ENCODE measurements around the gene HOXC13.

Gene HOXC13

GRCh38 chr12:53939141-53940108 is 794 bp downstream of the HOXC13 start:
- no peak for DNase-seq (ENCODE audit: low read depth)

GRCh38 chr12:53940443-53941014 is 1.9 kb downstream of the HOXC13 start:
- no peak for DNase-seq (ENCODE audit: low read depth)

DNA sequence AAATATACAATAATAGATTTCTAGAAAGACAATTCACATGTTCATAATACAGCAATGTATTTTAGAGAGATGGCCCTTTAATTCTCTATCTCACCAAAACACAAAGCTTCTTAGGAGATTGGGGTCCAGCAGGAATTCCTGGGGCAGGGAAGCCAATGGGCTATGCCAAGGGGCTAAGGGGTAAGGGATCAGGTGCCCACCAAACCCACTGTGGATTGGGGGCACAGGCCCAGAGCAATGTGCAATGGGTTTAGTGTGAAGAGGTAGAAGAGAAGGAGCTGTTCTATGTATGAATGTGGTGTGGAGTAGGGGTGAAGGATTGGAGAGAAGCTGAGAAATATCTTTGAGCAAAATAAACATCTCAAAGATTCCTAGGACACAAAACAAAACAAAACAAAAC is 2.6 kb downstream of the HOXC13 start:
- no peak for DNase-seq (ENCODE audit: low read depth)

DNA sequence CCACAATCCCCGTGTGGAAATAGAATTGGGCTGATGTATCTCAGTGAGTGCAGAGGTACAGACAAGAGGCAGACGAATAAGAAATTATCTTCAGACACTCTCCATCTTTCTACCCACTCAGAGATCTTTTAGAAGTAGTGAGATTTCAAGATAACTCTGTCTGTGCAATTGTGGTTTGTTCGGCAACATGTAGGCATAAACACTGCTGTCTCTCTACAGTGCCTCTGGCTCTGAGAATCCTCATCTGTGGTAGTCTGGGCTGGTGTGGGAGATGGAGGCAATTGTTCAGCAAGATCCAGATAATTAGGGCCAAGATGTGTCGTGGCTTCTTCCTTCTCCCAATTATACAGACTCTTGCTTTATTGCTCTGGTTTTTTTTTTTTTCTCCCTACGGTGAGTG is 3.1 kb downstream of the HOXC13 start:
- no peak for DNase-seq (ENCODE audit: low read depth)

DNA sequence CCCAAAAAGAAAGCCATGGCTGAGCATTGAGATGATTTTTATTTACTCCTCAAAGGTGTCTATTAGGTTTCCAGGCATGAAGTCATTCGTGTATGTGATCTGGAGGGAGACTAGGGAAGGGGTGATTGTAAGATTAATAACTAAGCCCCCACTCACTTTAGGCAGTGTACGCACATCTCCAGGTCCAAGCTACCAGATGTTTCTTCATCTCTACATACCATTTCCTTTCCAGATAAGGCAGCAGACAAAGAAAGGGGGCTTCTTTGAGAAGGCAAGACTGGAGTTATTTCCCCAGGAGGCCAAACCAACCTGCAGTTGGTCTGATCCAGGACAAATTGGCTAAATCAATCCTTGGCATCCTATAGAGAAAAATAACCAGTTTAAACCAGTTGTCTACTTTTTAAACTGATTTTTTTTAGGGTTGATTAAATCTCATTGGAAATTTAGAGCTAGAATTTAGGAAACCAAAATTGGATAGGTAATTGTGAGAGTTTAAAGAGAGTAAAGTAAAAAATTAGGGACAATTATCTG is 3.9 kb downstream of the HOXC13 start:
- DNase-seq (ENCODE audit: low read depth) = no peak

DNA sequence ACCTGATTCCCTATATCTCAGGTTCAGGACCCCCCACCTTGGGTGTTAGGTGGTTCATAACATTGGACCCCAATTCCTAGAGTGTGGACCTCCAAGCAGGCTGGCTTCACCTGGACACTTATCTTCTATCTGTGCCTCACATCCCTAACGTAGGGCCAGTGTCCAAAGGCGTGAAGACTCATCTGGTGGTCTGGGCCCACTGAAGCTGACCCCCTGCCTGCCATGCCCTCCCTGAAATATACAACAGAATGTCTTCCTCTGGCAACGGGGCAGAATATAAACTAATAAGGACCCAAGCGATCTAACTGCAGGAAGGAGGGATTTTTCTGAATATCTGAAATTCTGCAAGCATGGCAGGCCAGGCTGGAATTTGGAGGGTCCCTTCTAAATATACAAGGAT is 5.6 kb downstream of the HOXC13 start:
- DNase-seq (ENCODE audit: low read depth) = no peak

DNA sequence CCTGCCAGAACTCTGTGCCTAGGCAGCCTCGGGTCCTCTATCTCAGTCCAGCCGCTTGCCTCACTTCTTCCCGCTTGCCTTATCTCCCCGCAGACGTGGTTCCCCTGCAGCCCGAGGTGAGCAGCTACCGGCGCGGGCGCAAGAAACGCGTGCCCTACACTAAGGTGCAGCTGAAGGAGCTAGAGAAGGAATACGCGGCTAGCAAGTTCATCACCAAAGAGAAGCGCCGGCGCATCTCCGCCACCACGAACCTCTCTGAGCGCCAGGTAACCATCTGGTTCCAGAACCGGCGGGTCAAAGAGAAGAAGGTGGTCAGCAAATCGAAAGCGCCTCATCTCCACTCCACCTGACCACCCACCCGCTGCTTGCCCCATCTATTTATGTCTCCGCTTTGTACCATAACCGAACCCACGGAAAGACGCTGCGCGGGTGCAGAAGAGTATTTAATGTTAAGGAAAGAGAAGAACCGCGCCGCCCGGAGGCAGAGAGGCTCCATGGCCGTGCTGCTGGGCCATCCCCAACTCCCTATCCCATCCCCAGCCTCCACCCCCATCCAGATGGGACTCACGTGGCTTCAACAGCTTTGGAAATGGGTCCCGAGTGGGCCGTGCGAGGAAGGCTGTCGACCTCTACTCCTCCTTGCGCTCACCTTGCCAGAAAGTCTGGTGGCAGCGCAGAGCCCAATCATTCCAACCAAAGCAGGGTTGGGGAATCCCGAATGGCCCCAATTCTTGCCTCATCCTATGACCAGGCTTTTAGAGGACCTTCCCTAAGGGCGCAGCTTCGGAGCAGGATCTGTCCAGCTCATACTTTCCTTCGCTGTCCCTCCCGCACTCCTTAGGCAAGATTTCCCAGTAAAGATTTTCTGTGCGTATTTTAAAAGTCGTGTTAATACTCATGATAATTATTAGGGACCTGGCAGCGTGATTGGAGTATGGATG is 6.5 kb downstream of the HOXC13 start:
- no peak for DNase-seq (ENCODE audit: low read depth)

- DNase-seq (ENCODE audit: low read depth) = no peak
These were observed 9.1 kb downstream of the HOXC13 start for GRCh38 chr12:53947743-53948142.

DNA sequence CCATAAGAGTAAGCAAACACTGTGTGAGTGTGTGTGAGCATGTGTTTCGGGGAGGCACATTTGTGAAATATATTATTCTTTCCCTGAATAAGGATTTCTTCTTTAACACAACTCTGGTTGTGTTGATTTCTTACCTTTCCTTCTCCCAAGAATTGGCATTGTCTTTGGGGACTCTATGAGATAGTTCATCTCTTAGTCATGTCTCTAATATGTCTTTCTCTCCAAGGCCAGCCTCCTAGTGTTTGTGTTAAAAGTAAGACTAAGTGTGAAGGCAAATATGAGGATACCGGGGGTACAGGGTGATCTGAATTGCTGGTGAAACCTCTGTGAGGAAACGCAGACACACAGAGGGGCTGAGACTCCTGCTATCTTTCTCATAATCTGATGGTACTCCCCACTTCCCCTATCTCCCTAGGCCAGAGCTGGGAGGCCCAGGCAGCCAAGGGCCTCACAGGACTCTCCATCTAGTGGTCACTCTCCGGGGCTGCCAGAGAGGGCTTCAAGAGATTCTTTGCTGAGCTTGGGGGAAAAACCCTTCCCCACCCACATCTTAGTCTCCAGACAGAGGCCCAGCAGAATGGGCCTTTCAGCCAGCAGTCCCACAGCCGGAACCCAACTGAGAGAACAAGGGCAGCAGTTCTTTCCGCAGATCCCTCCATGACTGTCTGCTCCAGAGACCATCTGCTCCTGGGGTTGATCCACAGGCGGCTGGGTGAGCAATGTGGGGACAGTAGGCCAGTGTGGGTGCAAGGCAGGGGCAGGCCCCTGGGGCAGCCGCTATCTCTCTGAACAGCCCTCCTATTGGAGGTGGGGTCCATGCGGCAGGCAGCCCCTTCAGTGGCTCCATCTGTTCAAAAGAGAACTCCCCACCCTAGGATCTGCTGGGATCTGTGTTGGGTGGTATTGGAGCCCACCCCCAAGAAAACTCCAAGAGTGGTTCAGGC is 10.3 kb downstream of the HOXC13 start:
- DNase-seq (ENCODE audit: low read depth) = no peak

DNA sequence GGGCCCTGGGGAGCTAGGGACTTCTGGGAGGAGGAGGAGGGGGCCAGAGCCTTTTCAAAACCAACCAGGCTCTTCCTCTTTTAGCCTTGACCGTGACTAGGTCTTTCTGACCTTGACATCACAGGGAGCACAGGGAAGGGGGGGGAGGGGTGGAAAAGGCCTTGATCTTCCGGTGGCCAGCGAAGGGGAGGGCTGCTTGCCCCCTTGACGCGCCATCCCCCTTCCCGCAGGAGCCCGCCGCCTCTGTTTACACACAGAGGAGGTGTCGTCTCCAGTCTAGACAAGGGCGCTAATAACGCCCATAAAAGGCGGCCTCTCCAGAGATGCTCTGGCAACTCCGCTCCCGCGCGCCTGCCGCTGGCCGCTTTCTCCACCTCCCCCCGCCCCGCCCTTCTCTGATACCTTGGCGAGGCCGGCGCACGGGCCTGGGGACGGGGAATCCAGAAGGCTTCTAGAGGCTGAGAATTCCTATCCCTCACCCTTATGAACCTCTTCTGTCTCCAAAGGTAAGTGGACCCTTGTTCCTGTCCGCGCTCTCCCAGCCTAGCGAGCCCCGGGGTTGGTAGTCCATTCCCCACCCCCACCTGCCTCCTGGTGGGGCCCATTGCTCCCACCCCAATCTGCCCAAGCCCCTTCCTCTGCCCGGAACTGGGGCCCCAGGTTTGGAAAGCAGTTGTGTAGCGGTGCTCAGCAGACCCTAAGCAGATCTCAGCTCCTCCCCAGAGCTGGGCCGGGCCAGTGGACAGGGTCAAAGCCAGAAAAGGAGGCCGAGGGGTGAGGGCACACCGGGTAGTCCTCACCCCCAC is 11.2 kb downstream of the HOXC13 start:
- DNase-seq (ENCODE audit: low read depth) = no peak

- no peak for DNase-seq (ENCODE audit: low read depth)
These were observed 11.8 kb downstream of the HOXC13 start for GRCh38 chr12:53950437-53950773.

- no peak for DNase-seq (ENCODE audit: low read depth)
These were observed 12.4 kb downstream of the HOXC13 start for GRCh38 chr12:53950789-53951576.

- DNase-seq (ENCODE audit: low read depth) = no peak
These were observed 13.1 kb downstream of the HOXC13 start for GRCh38 chr12:53951577-53952334.

- no peak for DNase-seq (ENCODE audit: low read depth)
These were observed 13.7 kb downstream of the HOXC13 start for GRCh38 chr12:53952335-53952694.

DNA sequence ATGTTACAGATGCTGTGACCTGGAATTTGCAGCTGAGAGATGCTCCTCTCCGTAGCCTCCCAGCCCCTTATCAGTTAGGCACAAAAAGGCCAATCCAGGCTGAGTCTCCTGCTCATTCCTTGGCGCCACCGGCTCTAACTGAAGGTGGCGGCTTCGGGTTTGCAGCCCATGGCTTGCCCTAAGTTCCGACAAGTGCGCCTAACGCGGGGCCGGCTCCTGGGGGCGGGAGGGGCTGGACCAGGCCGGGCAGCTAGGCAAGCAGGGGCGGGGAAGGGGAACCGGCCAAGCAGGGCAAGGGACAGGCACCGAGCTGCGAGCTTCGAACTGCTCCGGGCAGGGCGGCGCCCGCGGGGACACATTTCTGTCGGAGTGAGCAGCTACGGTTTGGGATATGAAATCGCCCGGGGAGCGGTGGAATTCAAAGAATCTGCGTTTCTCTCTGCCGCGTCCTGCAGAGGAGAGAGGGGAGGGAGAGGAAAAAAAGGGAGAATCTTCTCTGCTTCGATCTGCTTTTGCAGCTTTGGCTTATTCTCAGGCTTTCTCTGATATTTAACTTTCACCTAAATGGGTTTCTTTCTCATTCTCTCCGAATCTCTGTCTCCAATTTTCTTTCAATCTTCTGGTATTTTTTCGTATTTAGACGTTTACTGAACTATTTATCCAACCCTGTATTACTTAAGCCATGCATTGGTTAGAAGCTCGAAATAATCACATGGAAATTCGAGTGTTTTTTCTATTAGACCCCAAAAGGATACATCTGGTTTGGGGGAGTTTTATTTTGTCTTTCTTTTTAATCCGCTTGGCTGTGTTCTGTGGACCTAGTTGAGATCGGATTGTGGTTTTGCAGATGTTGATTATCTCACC is 14.5 kb downstream of the HOXC13 start:
- no peak for DNase-seq (ENCODE audit: low read depth)

- no peak for DNase-seq (ENCODE audit: low read depth)
These were observed 15.4 kb downstream of the HOXC13 start for GRCh38 chr12:53953831-53954693.

GRCh38 chr12:53954694-53955035 is 16.0 kb downstream of the HOXC13 start, which contains the start of gene HOXC12:
Gene HOXC12, plus strand, starts transcription at chr12:53954903. Its CDS starts 27 bp downstream, at chr12:53954930.
- DNase-seq (ENCODE audit: low read depth) = no peak
